GM21423 (cell line): Measurements from ENCODE around the gene KAZN.

Experiments
- ATAC-seq: cut with Tn5 transposase; IDR thresholded peaks from one replicate; pipeline ENCODE4 v1.9.1; 2021; ENCODE audit warnings: mild to moderate bottlenecking, moderate library complexity; ENCODE audit not compliant: unreplicated experiment

Gene KAZN

DNA sequence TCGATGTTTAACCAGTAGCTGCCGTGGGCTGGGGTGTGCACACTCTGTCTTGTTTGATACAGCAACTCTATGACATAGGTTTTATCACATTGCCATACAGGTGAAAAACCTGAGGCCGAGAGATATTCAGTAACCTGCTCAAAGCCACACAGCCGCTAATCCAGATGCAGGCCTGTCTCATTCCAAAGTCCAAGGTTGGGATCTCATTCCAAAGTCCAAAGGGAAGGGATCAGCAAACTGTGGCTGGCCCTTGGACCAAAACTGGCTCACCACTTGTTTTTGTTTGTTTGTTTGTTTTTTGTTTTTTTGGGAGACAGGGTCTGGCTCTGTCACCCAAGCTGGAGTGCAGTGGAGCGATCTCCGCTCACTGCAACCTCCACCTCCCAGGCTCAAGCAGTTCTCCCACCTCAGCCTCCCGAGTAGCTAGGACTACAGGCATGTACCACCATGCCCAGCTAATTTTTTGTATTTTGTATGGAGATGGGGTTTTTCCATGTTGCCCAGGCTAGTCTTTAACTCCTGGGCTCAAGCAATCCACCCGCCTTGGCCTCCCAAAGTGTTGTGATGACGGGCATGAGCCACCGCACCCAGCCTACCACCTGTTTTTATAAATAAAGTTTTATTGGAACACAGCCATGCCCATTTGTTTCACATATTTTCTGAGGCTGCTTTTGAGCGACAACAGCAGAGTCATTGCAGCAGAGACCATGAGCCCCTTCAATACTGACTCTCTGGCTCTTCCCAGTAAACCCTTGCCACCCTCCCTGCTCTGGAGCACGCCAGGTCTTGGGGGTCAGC, 391.6 kb downstream of the KAZN start:
- ATAC-seq = no peak

- no peak for ATAC-seq
Observed at GRCh38 chr1:14993414-14993813, 394.9 kb downstream of the KAZN start.

DNA sequence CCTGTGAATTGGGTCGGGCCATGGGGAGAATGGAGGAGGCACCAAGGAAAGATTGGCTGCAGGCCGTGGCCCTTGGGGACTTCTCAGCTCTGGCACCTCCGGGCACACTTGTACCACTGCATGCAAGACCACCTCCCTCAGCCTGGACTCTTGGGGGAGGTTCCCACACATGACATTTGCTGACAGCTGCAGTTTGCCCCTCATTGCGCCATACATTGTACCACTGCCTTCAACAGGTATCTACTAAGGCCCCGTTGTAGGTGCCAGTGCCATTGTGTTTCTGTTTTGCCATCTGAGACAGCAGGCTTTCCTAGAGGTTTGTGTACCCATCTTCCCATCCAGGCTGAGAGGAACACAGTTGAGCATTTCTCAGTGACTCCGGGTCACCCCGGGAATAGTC, 395.7 kb downstream of the KAZN start:
- no peak for ATAC-seq

DNA sequence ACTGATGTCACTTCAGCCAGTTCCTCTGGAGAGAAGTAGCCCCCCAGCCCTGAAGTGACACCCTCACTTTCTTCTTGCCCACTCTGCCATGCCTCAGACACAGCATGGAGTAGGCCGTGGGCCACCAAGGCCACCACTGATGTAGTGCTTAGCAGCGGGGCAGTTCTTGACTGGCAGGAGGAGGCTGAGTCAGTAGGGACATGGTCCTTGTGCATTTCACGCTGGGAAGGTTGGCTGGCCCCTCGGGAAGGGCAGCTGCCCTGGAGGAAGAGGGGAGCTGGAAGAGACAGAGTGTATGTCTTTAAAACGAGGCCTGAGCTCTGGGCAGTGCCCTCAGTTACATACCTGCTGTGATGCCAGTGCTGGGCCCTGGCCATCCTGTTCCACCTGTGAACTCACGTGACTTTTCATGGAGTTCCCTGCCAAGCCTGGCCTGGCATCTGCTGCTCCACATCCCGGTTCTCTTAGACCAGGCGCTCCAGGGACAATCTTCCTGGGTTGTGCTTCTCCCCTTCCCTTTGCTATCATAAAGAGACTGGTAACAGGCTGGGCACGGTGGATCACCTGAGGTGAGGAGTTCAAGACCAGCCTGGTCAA, 396.5 kb downstream of the KAZN start:
- ATAC-seq = no peak

GRCh38 chr1:14996133-14997050, 397.9 kb downstream of the KAZN start:
- ATAC-seq = no peak

DNA sequence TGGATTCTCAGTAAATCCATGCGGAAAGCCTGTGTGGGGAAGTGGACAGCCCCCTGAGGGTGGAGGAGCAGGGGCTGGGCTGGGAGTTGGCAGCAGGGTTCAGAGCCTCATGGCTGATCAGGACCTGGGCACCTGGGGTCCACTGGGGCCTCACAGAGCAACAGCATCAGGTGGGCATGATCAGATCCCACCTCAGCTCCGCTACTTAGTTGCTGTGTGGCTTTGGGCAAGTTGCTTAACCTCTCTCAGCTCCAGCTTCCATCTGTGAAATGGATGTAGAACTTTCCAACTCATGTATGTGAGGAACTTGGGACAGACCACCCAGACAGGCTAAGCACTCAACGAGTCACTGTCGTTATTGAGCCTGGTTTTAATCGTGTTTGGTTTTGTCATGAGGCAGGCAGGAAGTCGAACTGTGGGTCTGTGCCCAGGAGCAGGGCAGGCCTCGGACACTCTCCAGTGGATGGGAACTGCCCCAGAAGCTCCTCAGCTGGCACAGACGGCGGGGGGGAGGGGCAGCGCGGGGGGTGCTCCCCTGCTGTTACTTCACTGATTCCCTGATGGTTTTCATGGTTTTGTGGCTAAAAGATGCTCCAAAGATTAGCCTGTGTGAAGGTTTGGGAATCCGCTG, 399.3 kb downstream of the KAZN start:
- no peak for ATAC-seq

DNA sequence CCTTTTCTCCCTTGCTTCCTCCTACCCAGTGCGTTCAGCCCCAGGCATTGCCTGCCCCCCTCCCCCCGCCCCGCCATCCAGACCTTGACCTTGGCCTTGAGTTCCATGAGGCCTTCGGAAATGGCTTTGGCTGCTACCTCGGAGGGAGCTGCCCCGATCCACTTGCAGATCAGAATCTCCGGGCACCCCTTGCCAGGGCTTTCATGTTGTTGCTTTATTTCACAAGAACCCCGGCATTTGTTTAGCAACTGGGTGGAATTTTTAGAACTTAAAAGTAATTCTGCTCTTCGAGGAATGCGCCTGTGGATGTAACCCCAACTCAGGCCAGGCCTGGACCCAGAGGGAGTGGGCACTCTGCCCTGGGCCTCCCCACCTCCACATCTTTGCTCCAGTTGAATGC, 401.0 kb downstream of the KAZN start:
- no peak for ATAC-seq

GRCh38 chr1:15000030-15000429, 401.5 kb downstream of the KAZN start:
- no peak for ATAC-seq

DNA sequence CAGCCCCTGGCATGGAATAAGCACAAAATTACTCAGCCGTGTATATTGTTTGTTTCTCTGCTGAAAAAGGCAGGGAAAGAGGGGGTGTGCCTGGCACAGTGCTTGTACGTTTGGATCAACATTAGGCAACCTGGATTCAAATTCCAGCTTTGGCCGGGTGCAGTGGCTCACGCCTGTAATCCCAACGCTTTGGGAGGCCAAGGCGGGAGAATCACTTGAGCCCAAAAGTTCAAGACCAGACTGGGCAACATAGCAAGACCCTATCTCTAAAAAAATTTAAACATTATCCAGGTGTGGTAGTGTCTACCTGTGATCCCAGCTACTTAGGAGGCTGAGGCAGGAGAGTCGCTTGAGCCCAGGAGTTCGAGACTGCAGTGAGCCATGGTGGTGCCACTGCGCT, 402.2 kb downstream of the KAZN start:
- no peak for ATAC-seq

- no peak for ATAC-seq
Observed at GRCh38 chr1:15001317-15001915, 402.9 kb downstream of the KAZN start.

GRCh38 chr1:15002325-15002724, 403.8 kb downstream of the KAZN start:
- no peak for ATAC-seq

- ATAC-seq = no peak
Observed at GRCh38 chr1:15004396-15004795, 405.9 kb downstream of the KAZN start.

GRCh38 chr1:15005116-15005515, 406.6 kb downstream of the KAZN start:
- ATAC-seq = no peak

GRCh38 chr1:15007368-15007767, 408.9 kb downstream of the KAZN start:
- no peak for ATAC-seq

- ATAC-seq = no peak
Observed at GRCh38 chr1:15007842-15008241, 409.4 kb downstream of the KAZN start.

DNA sequence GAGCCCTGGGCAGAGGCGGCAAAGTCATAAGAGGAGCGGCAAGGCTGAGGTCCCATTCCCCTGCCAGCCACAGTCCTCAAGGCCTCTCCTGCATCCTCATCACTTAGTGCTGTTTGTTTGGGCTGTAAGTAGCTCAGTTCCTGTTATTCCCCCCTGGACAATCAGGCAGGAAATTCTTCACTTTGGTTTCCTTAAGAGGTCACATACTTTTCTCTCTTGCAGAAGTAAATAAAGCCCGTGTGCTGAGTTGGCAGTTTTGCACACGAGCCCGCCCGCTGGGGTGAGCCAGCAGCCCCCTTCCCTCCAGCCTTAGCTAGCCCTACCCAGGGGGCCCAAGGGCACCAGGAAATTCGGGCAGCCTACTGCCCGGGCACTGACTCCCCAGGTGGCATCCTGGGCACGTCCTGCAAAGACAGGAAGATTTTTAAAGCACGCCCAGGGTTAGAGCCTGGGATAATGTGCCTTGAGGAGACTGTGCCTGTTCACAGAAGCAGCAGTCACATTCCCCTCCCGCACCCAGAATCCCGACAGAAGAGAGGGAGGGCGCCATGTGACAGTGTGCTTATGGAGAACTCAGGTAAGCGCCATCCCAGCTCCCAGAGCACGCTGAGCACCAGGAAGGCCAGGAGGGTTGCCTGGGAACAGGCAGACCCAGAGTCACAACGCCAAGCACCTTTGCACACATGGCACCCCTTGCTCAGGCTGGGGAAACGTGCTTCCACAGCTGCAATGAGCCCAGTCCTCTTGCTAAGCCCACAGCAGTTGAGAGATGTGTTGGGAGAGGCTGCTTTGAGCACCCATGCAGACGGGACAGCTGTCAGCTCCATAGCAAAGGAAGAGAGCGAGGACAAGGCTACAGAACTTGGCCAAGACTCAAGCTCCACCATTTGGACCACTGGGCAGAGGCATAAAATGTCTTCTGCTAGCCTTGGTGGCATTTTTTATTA, 410.6 kb downstream of the KAZN start:
- no peak for ATAC-seq

GRCh38 chr1:15011160-15011559, 412.7 kb downstream of the KAZN start:
- no peak for ATAC-seq

GRCh38 chr1:15011661-15012060, 413.2 kb downstream of the KAZN start:
- no peak for ATAC-seq

GRCh38 chr1:15012822-15013221, 414.3 kb downstream of the KAZN start:
- ATAC-seq = no peak

DNA sequence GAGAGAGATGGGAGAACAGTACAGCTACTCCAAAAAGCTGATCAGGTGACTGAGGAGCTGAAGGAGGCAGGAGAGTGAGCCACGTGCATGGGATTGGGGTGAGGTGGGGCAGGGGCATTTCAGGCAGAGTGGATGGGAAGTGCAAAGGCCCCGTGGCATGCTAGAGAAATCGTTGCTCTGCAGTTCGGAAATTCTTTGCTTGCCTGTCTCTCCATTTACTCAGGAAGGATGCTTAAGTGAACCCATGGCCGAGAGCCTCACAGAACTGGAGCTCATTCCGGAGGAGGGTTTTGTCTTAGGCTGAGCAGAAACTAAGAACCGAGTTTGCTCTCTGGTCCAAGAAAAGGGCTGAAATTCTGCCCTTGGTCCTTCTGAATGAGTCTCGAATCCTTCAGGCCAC, 415.3 kb downstream of the KAZN start:
- ATAC-seq = no peak
